HG02870 (cell line): ENCODE data around the gene PLA2G6.

Experiments used
- ATAC-seq: cut with Tn5 transposase; IDR thresholded peaks from one replicate; pipeline ENCODE4 v1.9.1; 2021; ENCODE audit warnings: mild to moderate bottlenecking, moderate library complexity; ENCODE audit not compliant: unreplicated experiment

Gene PLA2G6, protein sequence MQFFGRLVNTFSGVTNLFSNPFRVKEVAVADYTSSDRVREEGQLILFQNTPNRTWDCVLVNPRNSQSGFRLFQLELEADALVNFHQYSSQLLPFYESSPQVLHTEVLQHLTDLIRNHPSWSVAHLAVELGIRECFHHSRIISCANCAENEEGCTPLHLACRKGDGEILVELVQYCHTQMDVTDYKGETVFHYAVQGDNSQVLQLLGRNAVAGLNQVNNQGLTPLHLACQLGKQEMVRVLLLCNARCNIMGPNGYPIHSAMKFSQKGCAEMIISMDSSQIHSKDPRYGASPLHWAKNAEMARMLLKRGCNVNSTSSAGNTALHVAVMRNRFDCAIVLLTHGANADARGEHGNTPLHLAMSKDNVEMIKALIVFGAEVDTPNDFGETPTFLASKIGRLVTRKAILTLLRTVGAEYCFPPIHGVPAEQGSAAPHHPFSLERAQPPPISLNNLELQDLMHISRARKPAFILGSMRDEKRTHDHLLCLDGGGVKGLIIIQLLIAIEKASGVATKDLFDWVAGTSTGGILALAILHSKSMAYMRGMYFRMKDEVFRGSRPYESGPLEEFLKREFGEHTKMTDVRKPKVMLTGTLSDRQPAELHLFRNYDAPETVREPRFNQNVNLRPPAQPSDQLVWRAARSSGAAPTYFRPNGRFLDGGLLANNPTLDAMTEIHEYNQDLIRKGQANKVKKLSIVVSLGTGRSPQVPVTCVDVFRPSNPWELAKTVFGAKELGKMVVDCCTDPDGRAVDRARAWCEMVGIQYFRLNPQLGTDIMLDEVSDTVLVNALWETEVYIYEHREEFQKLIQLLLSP

DNA sequence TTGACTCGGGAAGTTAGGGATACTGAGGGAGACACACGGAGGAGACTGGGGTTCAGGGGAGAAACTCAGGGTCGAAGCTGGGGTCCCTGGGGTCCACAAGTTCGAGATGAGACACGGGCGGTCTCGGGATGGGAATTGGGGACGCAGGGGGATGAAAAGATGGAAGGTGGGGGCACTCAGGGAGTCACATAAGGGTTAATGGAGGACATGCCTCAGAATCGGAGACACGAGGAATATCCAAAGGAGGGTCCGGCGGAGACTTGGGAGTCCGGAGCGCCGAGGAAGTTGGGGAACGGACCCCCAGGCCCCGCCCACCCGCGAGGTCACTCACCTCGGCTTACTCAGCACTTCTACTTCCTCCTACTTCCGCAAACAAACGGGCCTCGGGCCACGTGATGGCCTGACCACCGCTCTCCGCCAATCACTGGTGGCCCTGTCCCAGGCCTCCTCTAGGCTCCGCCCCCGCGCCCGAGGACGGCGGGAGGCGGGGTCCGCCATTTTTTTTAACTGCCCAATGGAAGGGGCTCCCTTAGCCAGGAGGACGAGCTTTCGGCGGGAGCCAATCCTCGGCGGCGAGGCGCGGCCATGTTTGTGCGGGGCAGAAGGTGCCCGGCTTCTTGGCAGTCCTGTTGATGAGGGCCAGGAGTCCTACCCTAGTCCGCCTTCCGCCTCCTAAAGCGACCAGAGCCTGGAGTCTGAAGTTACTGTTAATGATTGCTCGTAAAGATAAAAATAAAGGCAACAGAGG lies at the start of gene PLA2G6:
Gene PLA2G6 (minus strand): TSS at position 378 of the 748 bp plus-strand sequence. CDS start 12,404 bp downstream, outside the sequence.
- peak; percentile 82 for ATAC-seq

- no peak for ATAC-seq
These were observed 49.3 kb upstream of the PLA2G6 start for GRCh38 chr22:38230916-38231315.

DNA sequence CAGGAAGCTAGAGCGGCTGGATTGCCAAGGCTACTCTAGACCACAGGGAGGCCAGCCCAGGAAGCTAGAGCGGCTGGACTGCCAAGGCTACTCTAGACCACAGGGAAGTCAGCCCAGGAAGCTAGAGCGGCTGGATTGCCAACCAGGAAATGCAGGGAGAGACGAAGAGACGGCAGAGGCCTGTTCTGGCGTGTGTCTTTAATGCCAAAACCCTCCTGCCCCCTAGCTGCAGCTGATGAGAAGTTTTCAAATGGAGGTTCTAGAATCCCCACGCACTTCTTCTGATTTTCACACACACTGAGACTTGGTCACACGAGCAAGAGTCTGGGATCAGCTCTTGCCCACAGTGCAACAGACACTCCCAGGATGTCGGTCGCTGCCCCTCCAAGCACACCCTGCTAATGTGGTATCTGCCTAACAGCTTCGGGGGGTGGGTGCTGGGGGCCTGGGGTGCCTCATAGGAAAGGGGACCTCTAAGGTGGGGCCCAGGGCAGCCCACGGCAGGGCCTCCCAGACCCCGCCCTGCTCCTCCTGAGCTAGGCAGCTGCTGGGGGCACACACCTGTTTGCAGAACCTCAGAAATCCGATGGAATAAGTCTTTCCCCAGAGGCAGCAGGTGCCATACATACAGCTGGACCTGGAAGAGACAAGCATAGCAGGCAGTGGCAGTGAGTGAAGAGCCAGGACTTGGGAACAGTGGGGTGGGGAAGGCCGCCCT lies 48.6 kb upstream of the PLA2G6 start:
- ATAC-seq: no peak

DNA sequence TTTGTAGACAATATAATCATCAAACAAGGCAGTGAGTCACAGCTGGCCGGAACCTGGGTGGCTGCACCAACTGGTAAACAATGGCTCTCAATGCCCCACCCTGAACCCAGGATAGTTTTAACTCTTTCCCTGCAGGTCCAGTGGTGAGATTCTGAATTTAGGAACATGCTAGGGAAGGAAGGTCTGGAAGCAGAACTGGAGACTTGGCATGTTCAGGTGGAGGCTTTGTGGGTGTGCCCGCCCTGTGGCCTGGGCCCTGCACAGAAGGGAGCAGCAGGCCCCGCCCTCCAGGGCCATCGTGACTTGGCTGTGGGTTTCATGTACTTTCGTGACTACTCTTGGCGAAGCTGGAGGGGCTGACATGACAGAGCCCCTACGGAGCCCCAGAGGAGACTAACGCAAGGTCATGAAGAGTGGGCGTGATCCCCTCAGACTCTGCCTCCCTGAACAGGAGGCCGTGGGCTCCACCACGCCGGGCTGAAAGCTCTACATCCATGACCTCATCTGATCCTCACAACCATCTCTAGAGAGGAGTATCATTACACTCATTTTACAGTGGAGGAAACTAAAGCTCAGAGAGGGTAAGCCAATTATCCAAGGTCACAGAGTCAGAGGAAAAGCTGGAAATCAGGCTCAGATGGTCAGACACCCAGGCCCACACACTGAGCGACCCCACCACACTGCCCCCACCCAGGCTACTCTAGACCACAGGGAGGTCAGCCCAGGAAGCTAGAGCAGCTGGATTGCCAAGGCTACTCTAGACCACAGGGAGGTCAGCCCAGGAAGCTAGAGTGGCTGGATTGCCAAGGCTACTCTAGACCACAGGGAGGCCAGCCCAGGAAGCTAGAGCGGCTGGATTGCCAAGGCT lies 47.5 kb upstream of the PLA2G6 start:
- no peak for ATAC-seq

DNA sequence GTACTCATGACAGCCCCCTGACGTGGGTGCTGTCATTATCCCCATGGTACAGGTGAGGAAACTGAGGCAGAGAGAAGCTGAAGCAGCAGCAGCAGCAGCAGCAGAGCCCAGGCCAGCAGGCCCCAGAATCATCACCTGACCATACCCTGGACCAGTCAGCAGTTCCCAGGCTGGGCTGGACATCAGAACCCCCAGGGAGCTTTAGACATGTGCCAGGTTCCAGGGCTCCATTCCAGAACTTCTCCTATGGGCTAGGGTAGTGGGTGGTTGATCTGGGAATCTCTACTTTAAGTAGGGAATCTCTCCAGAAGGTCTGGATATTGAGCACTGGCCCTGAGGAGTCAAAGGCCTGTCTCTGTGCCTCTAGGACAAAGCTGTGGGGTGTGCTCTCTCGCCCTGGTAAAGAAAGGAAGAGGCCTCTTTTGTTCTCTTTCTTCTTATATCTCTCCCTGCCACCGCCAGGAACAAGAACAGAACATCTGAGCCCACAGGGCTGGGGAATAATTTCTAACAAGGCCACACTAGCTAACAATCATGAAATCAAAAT lies 46.8 kb upstream of the PLA2G6 start:
- no peak for ATAC-seq

GRCh38 chr22:38226853-38227649 lies 45.4 kb upstream of the PLA2G6 start:
- no peak for ATAC-seq

GRCh38 chr22:38223289-38223960 lies 41.8 kb upstream of the PLA2G6 start:
- ATAC-seq: no peak

DNA sequence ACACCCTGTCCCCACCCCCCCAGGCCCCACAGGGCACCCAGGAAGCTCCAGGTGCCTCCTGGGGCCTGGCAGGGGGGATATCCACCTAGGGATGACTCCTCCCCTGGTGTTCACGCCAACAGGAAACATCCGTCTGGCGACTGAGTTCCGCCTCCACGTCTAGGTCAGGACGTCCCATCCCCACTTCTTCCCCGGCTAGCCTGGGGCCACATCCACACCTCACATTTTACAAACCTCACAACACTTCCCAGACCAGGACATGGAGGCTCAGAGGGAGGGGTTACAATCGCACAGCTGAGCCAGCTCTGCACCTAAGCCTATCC lies 41.1 kb upstream of the PLA2G6 start:
- no peak for ATAC-seq

DNA sequence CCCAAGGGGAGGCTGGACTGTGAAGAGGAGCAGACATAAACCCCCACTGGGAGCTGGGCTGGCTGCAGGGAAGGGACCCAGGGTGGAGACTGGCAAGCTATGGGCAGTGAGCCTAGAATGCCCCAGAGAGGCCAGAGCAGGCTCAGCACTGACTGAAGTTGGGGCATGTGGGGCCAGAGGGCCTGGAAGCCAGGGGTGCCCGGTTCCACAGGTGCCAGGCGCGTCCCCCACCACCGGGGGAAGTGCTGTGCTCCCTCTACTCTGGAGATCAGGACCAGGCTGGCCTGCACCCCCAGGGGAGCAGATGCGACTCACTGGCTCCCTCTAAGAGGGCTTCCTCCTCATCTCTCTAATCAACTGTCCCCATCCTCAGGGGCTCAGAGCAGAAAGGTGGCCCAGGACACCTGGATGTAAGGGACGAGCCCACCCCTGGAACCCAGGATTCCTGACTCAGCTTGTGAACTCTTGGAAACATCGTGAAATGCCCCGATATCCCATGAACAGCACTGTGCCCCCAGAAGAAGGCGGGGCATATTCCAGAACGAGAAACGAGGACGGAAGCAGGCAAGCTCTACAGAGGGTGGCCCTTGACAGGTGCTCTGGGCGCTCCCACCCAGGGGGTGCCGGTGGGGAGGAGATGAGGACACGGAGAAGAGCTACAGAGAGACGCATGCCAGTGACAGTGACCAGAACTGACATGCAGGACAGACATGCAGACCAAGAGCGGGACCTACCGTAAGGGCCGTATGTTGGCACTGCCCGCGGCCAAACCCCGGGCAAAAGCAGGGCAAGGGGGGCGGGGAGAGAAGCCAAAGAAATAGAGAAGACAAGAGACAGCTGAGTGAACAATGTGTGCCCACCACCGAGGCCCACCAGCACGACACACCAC lies 40.5 kb upstream of the PLA2G6 start:
- no peak for ATAC-seq

DNA sequence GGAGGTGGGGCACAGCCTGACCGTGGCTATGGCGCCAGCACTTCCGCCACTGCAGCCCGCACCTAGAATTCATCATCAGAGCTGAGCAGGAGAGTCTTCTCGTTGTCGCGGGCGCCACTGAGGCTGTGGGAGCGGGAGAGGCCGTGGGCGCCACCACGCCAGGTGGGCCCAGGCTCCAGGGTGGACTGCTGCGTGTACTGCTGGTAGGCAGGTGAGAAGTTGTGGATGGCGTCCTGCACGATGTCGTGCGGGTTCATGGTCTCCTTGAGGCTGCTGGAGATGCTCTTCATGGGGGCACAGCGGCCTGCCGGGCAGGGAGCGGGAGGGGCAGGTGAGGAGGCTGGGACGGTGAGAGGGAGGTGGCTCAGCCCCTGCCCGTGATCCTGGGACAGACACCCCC lies 39.8 kb upstream of the PLA2G6 start:
- no peak for ATAC-seq

- ATAC-seq: no peak
These were observed 39.2 kb upstream of the PLA2G6 start for GRCh38 chr22:38220653-38221386.

- no peak for ATAC-seq
These were observed 38.5 kb upstream of the PLA2G6 start for GRCh38 chr22:38220163-38220562.

DNA sequence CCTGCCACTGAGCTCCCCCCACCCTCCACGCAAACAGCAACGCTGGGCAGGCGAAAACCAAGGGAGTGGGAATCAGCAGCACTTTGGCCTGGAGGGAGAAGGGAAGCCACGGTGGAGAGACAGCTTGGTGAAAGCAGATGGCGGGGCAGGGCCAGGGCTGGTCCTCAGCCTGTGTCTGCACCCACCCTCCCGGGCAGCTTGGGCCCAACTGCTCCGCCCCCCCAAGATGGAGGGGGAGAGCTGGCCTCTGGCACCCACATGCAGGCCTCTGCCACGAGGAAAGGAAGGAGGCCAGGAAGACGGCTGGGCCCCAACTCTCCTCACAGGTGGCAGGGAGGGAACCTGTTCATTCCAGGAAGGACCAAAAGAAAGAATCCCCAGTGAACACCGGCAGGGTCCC lies 38.0 kb upstream of the PLA2G6 start:
- ATAC-seq: no peak

DNA sequence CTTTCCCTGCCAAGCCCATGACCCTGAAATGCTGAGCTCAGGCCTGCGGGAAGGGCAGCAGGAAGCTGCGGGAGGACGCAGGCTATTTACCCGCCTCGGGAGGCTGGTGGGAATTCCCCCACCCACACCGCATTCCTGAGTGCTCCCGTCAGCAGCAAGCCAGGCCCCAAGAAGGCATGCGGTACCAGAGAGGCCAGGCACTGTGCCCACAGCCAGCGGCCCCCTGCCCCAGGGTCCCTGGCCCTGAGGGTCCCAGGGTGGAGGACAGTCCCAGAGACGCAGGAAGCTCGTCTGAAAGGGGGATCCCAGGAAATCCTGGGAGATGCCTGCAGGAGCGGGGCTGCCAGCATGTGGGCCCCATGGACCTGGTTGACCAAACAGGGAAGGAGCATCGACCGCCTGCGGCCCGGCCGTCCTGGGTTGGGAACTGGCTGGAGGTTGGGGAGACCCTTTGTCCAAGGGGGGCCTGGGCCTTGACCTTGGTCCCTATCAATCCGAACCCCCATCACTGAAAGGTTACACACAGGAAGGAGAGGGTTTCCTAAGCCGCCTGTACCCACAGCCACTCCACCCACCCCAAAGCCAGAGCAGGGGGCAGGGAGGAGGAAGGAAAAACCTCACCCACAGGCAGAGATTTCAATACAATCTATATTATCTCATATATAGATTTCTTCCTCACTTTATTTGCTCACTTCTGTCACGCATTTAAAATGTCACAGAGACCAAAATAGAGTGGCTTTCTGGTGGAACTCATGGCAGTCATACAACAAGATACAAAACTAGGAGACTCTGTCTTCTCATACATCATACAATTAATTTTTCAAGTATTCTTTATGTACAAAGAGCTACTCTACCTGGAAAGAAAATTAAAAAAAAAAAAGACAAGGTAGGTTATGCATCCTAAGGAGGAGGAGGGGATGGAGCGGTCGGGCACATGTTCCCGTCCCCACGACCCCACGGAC lies 37.3 kb upstream of the PLA2G6 start:
- no peak for ATAC-seq
